Endometrial microvascular endothelial cells (primary cell): ENCODE results near the gene LRRC32. TPM values are rescaled to one million over a fixed set of nuclear protein-coding genes. Genes with fewer than 3 reads are reported as not detected.
"Not testable (repeated sequence)": the region's sequence is repeated elsewhere in the genome, so short reads cannot be mapped to it uniquely, and the experiment has no call there.

ENCODE experiments used
- in situ Hi-C: cut with HindIII; loops from 2 replicates; pipeline ENCODE4 v1.10.0; 2017; ENCODE audit warnings: low sequenced_read_pairs, low pct_unique_long_range_greater_than_20kb; ENCODE audit errors: inconsistent ontology term
- total RNA-seq: library from RNA; depleted of rRNA; stranded (reverse); fragments of >200 nt; gene quantifications from one replicate; pipeline ENCODE4 v1.2.3, GENCODE V29; 2015; ENCODE audit errors: inconsistent ontology term

LRRC32 gene
- total RNA-seq, 1 donor from 2014 or later: 53.6 TPM

DNA sequence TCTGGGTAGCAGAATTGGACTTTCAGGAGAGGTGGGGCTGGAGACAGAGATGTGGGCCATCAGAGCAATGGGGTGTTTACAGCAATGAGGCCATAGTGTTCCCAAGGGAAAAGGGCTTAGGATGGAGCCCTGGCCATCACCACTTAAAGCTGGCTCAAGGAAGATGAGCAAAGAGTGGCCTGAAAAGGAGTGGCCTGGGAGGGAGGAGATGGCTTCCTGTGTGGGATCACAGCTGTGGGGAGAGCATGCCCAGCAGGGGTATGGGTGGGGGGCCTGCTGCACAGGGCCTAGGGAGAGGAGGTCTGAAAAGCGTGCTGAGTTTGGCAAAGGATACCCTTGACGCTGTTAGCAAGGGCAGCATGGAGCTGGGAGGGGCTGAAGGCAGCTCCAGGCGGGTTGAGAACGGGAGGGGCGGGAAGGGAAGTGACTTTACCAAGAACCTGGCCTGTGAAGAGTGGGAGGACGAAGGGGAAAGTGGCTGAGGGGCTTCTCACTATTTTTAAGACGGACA, 13.9 kb downstream of the LRRC32 start:
- in situ Hi-C loops: no loop called here

DNA sequence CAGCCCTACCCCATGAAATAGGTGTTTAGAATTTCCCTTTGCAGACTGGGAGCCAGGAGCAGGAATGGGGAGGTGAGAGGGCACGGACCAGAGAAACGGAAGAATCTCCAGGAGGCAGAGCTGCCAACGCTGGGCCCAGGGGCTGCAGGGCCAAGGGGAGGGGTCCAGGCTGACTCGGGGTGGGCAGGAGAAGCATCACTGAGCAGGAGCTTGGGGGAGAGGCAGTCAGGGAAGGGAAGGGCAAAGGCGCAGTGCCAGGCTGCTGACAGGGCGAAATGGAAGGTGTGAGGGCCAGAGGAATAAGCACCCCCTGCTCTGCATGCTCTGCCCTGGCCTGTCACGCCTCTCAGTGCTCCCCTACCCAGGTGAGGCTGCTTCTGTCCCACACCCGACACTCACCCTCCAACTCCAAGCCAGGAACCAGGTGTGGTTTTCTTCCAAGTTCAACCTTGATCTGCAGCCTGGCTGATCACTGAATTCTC, 14.5 kb downstream of the LRRC32 start:
- in situ Hi-C loops: no loop called here

- in situ Hi-C loops: no loop called here
These were observed 15.0 kb downstream of the LRRC32 start for GRCh38 chr11:76655501-76656049.

- in situ Hi-C loops: no loop called here
These were observed 15.6 kb downstream of the LRRC32 start for GRCh38 chr11:76654980-76655379.

DNA sequence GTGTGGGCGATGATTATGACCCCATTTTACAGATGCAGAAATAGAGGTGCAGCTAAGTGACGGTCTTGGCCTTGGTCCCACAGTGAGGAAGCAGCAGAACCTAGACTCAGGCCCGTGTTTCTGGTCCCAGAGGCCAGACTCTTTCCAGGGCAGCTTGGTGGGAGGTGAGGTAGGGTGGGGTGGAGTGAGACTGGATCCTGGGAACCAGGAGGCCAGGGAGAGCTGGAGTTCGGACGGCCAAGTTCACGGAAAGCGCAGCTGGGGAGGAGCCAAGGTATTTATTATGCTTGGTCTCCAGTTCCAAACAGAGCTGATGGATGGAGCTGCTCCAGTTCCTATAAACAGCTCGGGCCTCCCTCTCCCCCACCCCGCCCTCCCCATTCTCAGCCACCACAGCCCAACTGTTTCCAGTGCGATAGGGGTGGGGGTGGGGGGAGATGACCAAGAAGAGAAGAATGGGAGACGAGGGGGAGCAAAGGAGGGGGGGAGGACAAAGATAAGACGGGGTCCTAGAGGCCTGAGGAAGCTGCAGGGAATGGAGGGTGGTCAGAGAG, 16.2 kb downstream of the LRRC32 start:
- in situ Hi-C loops: no loop called here

DNA sequence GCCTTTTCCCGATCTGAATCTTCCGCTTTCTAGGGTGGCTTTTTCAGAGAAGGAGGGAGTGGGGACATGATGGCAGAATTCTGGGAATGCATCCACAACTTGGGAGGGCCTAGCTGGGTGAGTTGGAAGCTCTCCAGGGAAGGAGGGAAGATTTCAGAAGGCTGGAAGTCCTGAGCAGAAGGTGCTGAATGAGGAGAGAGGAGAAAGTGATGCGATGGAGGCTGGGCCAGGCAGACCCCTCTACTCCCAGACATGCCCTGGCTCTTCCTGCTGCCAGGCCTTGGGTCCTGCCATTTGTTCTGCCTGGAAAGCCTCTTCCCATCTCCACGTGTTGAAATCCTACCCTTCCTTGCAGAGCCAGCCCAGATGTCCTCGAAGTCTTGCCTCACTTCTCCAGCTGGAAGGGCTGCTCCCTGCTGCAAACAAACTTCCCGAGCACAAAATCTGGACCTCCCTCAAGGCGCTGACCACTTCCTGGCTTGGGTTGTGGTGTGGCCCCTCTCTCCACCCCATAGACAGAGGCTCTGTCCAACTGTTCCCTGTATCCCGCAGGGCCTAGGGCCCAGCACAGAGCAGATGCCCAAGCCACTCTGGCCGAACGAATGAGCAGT, 16.8 kb downstream of the LRRC32 start:
- in situ Hi-C loops: no loop called here

DNA sequence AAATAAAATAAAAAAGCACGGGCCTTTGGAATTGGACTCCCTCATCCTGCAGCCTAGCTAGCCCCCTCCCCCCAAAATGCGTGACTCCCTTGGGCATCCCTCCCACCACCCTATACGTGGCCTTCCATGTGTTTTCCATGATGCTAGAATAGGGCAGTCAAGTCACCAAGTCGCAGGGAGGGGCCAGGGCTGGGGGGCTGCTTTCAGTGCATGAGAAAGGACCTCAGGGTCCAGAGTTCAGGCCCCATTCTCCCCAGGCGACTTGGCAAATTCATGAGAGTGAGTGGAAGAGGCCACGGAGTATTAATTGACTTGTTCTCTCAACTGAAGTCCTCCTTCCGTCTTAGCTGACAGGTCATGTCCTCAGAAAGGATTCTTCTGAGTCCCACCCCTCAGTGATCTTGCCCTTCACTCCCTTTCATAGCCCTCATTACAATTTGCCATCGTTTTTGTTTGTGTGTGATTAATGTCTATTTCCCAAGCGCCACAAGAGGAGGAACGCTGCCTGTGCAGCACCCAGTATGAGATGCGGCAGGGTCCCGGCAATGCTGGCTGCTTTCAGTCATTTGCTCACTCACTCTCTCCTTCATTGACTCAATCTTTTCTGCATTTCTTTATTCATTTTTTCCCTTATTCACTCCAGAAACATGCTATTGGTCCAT, 17.4 kb downstream of the LRRC32 start:
- in situ Hi-C loops: no loop called here

DNA sequence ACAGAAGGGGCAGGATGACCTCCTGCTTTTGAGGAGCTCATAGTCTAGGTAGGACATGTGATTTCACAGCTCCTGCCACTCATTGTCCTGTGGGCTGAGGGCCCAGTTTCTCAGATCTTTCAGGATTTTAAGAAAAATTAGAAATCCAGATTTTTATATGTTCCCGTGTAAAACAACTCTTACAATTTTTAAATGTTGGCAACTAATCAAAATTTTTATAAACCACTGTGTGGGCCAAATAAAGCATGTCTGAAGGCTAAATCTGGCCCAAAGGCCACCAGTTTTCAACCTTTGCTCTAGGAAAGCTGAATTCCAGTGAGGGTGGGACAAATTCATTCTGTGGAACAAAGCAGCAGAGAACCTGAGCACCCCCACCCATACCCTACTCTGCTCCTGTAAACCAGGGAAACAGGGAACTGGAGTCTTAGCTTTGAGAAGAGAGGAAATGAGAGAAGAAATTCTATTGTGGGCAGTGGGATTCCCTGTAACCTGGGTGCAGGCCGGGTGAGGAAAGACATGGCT, 20.6 kb downstream of the LRRC32 start:
- in situ Hi-C loops: no loop called here

- in situ Hi-C loops: no loop called here
These were observed 21.5 kb downstream of the LRRC32 start for GRCh38 chr11:76649011-76649410.

DNA sequence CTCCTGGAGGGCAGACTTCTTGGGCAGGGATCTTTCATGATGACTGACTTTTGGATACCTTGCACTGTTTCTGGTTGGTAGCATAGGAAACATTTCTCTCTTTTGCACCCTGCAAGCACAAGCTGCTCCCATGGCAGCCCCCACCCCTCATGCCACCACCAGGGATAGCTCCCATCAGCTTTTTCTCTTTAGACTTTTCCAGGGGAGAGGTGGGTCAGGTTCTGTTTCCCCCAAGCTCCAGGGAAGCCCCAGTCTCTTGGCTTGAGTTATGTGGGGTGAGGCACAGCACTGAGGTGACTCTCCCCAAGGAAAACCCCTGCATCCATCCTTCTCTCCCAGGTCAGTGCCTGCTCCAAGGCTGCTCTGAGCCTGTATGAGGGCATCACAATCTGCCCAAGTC, 22.5 kb downstream of the LRRC32 start:
- in situ Hi-C loops: no loop called here

GRCh38 chr11:76646882-76647534, 23.5 kb downstream of the LRRC32 start:
- in situ Hi-C loops: no loop called here

- in situ Hi-C loops: no loop called here
These were observed 26.0 kb downstream of the LRRC32 start for GRCh38 chr11:76644591-76644990.

GRCh38 chr11:76643711-76644110, 26.8 kb downstream of the LRRC32 start:
- in situ Hi-C loops: not testable (repeated sequence)

DNA sequence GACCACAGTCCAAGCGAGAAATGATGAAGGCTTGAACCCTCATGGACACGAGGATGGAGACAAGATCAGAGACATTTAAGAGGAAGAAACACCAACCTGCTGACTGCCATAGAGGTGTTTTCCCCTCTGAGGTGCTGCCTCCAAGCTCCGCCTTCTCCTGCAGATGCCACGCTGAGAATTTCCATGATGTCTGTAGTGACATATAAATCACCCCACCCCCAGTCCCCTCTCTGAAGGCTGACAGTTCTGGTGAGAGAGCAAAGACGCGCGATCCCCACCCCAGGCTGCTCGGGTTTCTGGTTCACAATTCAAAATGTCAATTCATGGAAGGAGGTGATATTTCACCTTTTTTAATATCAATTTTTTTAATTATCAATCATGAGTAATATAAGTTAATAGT, 28.2 kb downstream of the LRRC32 start:
- in situ Hi-C loops: no loop called here

DNA sequence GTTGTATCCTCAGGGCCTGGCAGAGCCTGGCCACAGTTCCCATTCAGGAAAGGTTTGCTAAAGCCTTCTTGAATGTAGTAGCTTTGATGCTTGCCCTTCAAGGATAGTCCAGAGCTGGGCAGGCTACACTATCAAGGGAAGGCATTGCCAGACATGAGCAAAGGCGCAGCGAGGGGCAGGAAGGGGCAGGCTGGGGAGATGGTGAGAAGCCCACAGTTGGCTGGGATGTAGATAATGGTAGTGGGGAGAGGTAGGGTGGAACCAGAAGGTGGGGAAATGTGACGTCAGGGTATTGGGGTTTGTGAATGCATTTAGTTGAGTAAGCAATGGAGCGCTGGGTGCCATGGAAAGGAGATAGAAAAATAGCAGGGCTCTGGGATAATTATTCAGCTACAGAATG, 28.6 kb downstream of the LRRC32 start:
- in situ Hi-C loops: no loop called here

DNA sequence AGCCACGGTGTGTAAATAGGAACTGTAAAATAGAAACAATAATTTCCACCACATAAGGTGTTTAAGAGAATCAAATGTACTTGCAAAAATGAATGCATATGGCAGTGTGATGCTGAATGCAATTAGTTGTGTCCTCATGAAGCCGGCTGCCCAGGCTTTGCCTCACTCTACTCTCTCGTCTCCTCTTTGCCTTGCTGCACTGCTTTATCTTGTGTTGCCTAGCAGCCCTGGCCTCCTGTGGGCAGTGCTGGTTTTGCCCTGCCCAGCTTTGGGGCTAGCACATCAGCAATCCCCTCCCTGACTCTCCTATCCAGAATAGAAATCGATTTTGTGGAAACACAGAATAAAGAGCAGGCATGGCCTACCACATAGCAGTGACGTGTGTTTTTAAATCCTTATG, 30.0 kb downstream of the LRRC32 start:
- in situ Hi-C loops: no loop called here

- in situ Hi-C loops: no loop called here
These were observed 30.9 kb downstream of the LRRC32 start for GRCh38 chr11:76639621-76640020.

DNA sequence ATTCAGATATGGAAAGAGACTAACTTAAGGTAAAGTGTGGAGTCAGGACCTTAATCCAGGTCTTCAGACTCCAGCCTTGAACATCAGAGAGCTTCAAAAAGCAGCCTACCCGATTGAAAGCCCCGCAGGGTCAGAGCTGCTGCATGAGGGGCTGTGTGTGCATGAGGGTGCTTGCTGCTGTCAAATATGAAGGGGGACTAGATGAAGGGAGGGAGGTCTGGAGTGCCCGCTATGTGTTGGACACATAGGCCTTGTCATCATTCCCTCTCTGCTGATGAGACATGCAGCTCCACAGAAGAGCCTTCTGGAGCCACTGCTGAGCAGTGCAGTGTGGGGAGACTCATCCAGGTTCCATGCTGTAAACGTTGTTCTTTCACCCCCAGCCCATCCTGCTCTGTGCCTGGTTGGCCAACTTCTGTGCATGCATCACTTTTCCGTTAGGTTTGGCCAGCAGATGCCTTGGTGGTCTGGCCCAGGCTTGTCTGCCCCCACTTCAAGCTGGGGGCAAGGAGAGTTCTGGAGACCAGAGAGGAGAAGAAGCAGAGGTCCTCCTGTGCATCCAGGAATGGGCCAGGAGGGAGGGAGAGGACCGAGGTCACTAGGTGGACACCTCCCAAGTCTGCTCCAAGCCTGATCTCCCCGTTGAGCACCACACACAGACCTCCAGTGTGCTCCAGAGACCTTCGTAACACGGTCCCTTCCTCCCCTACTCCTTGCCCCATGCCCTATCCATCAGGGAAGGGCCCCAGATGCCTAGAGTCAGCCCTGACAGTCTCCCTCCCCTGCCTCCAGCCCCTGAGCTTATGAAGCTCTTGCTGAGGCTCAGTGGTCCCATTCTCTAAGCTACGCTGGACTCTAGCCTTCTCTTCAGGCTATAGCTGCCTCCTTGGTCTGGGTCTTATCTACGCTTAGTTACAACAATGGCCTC, 32.0 kb downstream of the LRRC32 start:
- in situ Hi-C loops: no loop called here
